Epithelial cell of esophagus (primary cell): Measurements from ENCODE around the gene USH1G.

Source experiments
- DNase-seq: peaks from one replicate; pipeline ENCODE4 v3.0.0; 2010; ENCODE audit warnings: low read depth
- H3K4me3 ChIP-seq: 2 replicates; pipeline ENCODE4 v1.5.1; 2011; ENCODE audit warnings: mild to moderate bottlenecking, low read length, control low read depth
- CTCF ChIP-seq: IDR thresholded peaks from 2 replicates; pipeline ENCODE4 v1.5.1; 2011; ENCODE audit warnings: low read depth, mild to moderate bottlenecking, low read length, control low read depth, inconsistent platforms; ENCODE audit not compliant: insufficient read depth; ENCODE audit errors: missing control alignments

Gene USH1G

GRCh38 chr17:74868251-74868907, 54.7 kb downstream of the USH1G start:
- TF ChIP-seq CTCF = no peak
- no peak overlapping the region for H3K4me3 ChIP-seq
- DNase-seq = no peak

GRCh38 chr17:74866198-74866835, 56.7 kb downstream of the USH1G start:
- DNase-seq = no peak
- no peak for TF ChIP-seq CTCF
- no peak overlapping the region for H3K4me3 ChIP-seq
